Fibroblast of lung (primary cell): Measurements from ENCODE around the gene NFAT5. TPM values are rescaled to one million over a fixed set of nuclear protein-coding genes. Genes with fewer than 3 reads are reported as not detected.

Experiments
- DNase-seq, 2 donors: peaks; one replicate each; pipeline versions ENCODE4 v3.0.0 to v3.0.0-alpha.2; 2010; ENCODE audit warnings: low read depth in 2 of 2
- H2AFZ ChIP-seq: 2 replicates; pipeline ENCODE4 v1.5.1; 2012; ENCODE audit warnings: low read length, control low read depth, inconsistent platforms
- H3K27ac ChIP-seq: 2 replicates; pipeline ENCODE4 v1.5.1; 2011; ENCODE audit warnings: low read length, control low read depth; ENCODE audit not compliant: insufficient read depth
- H3K27me3 ChIP-seq: 2 replicates; pipeline ENCODE4 v1.5.1; 2011; ENCODE audit warnings: mild to moderate bottlenecking, low read length; ENCODE audit not compliant: control insufficient read depth, insufficient read depth
- H3K36me3 ChIP-seq: 2 replicates; pipeline ENCODE4 v1.5.1; 2011; ENCODE audit warnings: low read length; ENCODE audit not compliant: control insufficient read depth, insufficient read depth
- H3K4me1 ChIP-seq: 2 replicates; pipeline ENCODE4 v1.5.1; 2011; ENCODE audit warnings: low read length; ENCODE audit not compliant: control insufficient read depth, insufficient read depth; ENCODE audit errors: extremely low read depth
- H3K4me2 ChIP-seq: 2 replicates; pipeline ENCODE4 v1.5.1; 2011; ENCODE audit warnings: low read length, control low read depth; ENCODE audit not compliant: insufficient read depth; ENCODE audit errors: extremely low read depth
- H3K4me3 ChIP-seq, 4 experiments: fragments of 200-600 bp in 1 of 4; sonication (generic) in 1 of 4; replicated peaks in 1 of 4; 2 replicates each; pipeline ENCODE4 v1.5.1; 2011 to 2016; ENCODE audit warnings: low read length in 4 of 4, low read depth in 3 of 4, mild to moderate bottlenecking in 3 of 4, control low read depth in 2 of 4, inconsistent platforms in 1 of 4, mixed read lengths in 1 of 4; ENCODE audit not compliant: insufficient read depth in 1 of 4; ENCODE audit errors: control extremely low read depth in 1 of 4
- H3K79me2 ChIP-seq: 2 replicates; pipeline ENCODE4 v1.5.1; 2012; ENCODE audit warnings: mild to moderate bottlenecking, low read length, inconsistent platforms; ENCODE audit not compliant: control insufficient read depth, insufficient read depth
- H3K9ac ChIP-seq: 2 replicates; pipeline ENCODE4 v1.5.1; 2011; ENCODE audit warnings: mild to moderate bottlenecking, low read length, control low read depth; ENCODE audit not compliant: insufficient read depth
- H3K9me3 ChIP-seq: 2 replicates; pipeline ENCODE4 v1.5.1; 2012; ENCODE audit warnings: low read depth, low read length; ENCODE audit not compliant: control insufficient read depth, insufficient read depth
- H4K20me1 ChIP-seq: 2 replicates; pipeline ENCODE4 v1.5.1; 2011; ENCODE audit warnings: low read length; ENCODE audit not compliant: control insufficient read depth, insufficient read depth; ENCODE audit errors: extremely low read depth
- CTCF ChIP-seq, 2 donors: IDR thresholded peaks in 1 of 2; conservative IDR thresholded peaks in 1 of 2; 1 replicate in 1 of 2; 2 replicates in 1 of 2; pipeline ENCODE4 v1.5.1; 2011 to 2012; ENCODE audit warnings: low read length in 2 of 2, control low read depth in 1 of 2, inconsistent platforms in 1 of 2, low read depth in 1 of 2, mild to moderate bottlenecking in 1 of 2
- EZH2 ChIP-seq: IDR thresholded peaks from 2 replicates; pipeline ENCODE4 v1.5.1; 2012; ENCODE audit warnings: low read length, control low read depth, mild to moderate bottlenecking; ENCODE audit errors: missing control alignments
- polyA plus RNA-seq, 2 donors: library from polyadenylated mRNA; depleted of rRNA in 1 of 2; stranded (reverse) in 1 of 2; unstranded in 1 of 2; fragments of >200 nt; gene quantifications; 2 replicates each; pipeline ENCODE4 v1.2.1, GENCODE V29; 2011 to 2012; ENCODE audit warnings: missing spikeins in 1 of 2
- total RNA-seq: library from RNA; depleted of rRNA; stranded (reverse); fragments of >200 nt; gene quantifications from 2 replicates; pipeline ENCODE4 v1.2.1, GENCODE V29; 2014

The NFAT5 gene
- total and polyA plus RNA-seq, 2 donors (not counting 1 experiment from before 2014, with no cell fraction given): 33.4 to 39.4 TPM

GRCh38 chr16:69651217-69651616, 85.5 kb downstream of the NFAT5 start:
- Histone ChIP-seq H3K4me1 (no peaks in the 10 kb centered on the region), H2AFZ (no peak overlapping the region), H3K27ac (no peak overlapping the region), H3K9me3 (no peaks in the 10 kb centered on the region), H4K20me1 (no peaks in the 10 kb centered on the region), H3K36me3 (peaks cover 8% of the 10 kb centered on the region), H3K4me2 (no peak overlapping the region), H3K27me3 (no peaks in the 10 kb centered on the region), H3K79me2 (peaks cover 4% of the 10 kb centered on the region), H3K4me3 (no peak overlapping the region), H3K9ac (no peak overlapping the region)
- DNase-seq: no peak
- TF ChIP-seq CTCF (conservative IDR thresholded peaks at IDR 0.05 in 1 of 2, IDR thresholded peaks at IDR 0.05 in 1 of 2; ENCODE audit: low read depth in 1 of 2, low read length in 2 of 2) (no peak), EZH2 (no peak)

GRCh38 chr16:69654280-69654931, 88.6 kb downstream of the NFAT5 start:
- TF ChIP-seq CTCF (conservative IDR thresholded peaks at IDR 0.05 in 1 of 2, IDR thresholded peaks at IDR 0.05 in 1 of 2; ENCODE audit: low read depth in 1 of 2, low read length in 2 of 2) (no peak), EZH2 (no peak)
- Histone ChIP-seq H3K9ac (no peak overlapping the region), H3K27ac (no peak overlapping the region), H3K36me3 (peaks cover 3% of the 10 kb centered on the region), H2AFZ (no peak overlapping the region), H3K4me1 (no peaks in the 10 kb centered on the region), H3K9me3 (no peaks in the 10 kb centered on the region), H3K79me2 (no peaks in the 10 kb centered on the region), H3K27me3 (no peaks in the 10 kb centered on the region), H3K4me2 (no peak overlapping the region), H3K4me3 (no peak overlapping the region), H4K20me1 (no peaks in the 10 kb centered on the region)
- DNase-seq: no peak

GRCh38 chr16:69660166-69660565, 94.4 kb downstream of the NFAT5 start:
- TF ChIP-seq CTCF (conservative IDR thresholded peaks at IDR 0.05 in 1 of 2, IDR thresholded peaks at IDR 0.05 in 1 of 2; ENCODE audit: low read depth in 1 of 2, low read length in 2 of 2): no peak
- H3K36me3 ChIP-seq: peaks cover 3% of the 10 kb centered on the region

More at GRCh38 chr16:69660166-69660565, 94.4 kb downstream of the NFAT5 start:
- Histone ChIP-seq H2AFZ (no peak overlapping the region), H3K79me2 (no peaks in the 10 kb centered on the region), H3K4me1 (no peaks in the 10 kb centered on the region), H3K27me3 (no peaks in the 10 kb centered on the region), H3K27ac (no peak overlapping the region), H4K20me1 (no peaks in the 10 kb centered on the region), H3K4me2 (no peak overlapping the region), H3K9ac (no peak overlapping the region), H3K4me3 (no peak overlapping the region), H3K9me3 (no peaks in the 10 kb centered on the region)
- no peak for DNase-seq
